ENCODE measurements around the gene GNGT1.

GRCh38 chr7:93913197-93913596 is 6.8 kb downstream of the GNGT1 start:
- TF ChIP-seq, protein P1, sequence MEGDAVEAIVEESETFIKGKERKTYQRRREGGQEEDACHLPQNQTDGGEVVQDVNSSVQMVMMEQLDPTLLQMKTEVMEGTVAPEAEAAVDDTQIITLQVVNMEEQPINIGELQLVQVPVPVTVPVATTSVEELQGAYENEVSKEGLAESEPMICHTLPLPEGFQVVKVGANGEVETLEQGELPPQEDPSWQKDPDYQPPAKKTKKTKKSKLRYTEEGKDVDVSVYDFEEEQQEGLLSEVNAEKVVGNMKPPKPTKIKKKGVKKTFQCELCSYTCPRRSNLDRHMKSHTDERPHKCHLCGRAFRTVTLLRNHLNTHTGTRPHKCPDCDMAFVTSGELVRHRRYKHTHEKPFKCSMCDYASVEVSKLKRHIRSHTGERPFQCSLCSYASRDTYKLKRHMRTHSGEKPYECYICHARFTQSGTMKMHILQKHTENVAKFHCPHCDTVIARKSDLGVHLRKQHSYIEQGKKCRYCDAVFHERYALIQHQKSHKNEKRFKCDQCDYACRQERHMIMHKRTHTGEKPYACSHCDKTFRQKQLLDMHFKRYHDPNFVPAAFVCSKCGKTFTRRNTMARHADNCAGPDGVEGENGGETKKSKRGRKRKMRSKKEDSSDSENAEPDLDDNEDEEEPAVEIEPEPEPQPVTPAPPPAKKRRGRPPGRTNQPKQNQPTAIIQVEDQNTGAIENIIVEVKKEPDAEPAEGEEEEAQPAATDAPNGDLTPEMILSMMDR (IDR thresholded peaks at IDR 0.05): no peak
- TF ChIP-seq CREB1 (CRISPR knock-in tag; IDR thresholded peaks at IDR 0.05): no peak
- TF ChIP-seq, protein P2, sequence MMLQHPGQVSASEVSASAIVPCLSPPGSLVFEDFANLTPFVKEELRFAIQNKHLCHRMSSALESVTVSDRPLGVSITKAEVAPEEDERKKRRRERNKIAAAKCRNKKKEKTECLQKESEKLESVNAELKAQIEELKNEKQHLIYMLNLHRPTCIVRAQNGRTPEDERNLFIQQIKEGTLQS (CRISPR knock-in tag; conservative IDR thresholded peaks at IDR 0.05): no peak
